GM10847 (cell line): ENCODE results near the gene LGR6.

Source experiments
- POLR2A ChIP-seq: IDR thresholded peaks from 2 replicates; pipeline ENCODE4 v1.6.1; 2011; ENCODE audit not compliant: insufficient read length; ENCODE audit errors: extremely low read depth

The LGR6 gene

DNA sequence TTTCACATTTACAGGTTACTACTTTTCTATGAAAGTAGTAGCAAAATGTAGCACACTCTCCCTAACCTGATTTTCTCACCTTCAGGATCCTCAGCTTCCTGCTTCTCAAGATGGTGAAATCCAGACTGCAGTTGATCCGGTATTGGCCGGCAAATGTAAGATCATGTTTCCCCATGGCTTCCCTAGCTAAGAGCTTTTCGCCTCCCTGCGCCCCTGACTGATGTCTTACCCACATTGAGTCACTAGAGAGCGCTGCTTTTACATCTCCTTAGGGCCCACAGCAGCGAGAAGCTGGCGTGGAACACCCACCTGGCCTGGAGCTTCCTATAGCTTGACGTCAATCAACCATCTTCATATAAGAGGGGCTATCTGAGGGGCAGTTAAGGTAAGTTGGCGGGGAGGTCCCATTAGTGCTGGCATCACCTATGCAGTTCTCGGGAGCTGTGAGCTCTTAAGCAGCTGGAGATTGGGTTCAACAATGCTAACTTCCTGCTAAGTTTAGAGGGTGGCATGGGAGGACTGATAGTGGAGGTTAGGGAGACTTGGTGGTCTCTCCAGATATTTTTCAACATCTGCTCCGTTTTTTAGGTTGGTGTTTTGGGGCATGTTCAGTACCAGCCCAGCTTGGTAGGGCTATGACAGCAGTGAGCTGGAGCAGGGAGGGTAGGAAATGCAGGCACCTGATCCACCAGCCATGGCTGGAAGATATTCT, 38.7 kb upstream of the LGR6 start:
- no peak for TF ChIP-seq POLR2A

DNA sequence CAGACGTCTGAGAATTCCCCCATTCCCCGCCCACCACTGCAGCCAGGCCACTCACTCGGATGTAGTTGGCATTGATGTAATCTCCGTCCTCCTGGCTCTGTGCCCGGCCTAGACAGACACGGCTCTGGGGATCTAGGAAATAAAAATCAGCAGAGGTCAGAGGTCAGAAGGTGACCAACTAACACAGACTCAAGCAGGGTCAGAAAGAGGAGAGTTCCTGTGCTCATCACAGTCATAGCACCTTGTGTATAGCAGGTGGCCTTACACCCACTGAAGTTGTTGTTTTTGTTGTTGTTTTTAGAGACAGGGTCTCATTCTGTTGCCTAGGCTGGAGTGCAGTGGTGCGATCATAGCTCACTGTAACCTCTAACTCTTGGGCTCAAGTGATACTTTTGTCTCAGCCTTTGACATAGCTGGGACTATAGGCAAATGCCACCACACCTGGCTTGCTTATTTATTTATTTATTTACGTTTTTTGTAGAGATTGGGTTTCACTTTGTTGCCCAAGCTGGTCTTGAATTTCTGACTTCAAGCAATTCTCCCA, 38.0 kb upstream of the LGR6 start:
- TF ChIP-seq POLR2A = no peak

DNA sequence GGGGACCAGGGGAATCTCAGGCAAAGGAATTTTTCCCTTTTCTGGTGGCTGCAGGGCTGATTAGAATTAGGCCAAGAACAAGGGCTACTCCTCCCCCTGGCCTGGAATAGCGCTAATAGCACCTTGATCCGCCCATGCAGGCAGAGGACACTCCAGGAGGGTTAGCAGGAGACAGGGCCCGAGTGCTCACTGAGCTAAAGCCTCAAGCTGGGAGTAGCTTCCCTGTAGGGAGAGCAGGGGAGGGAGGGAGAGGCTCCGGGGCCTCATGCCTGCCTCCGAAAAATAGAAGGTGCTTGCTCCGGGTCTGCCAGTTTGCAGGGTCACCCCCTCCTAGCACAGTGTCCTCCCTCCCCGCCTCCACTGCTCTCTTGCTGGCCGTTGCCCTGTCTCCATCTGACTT, 37.0 kb upstream of the LGR6 start:
- TF ChIP-seq POLR2A = no peak

DNA sequence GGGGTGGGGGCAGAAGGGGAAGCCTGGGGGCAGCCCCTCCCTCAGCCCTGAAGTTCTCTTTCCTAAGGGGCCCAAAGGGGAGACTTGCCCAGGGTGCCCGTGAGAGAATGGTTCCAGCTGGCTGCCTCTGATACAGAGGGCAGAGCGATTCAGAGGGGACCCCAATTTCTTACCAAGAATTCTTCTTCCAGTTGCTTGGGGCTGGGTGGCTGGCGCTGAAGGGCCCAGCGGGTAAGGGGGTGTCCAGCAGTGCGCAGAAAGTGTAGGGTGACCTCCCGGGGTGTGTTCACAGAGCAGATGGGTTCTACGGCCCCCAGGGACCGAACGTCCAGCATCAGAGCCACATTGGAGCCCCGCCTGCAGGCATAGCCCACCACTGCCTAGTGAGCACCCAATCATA, 35.7 kb upstream of the LGR6 start:
- no peak for TF ChIP-seq POLR2A

DNA sequence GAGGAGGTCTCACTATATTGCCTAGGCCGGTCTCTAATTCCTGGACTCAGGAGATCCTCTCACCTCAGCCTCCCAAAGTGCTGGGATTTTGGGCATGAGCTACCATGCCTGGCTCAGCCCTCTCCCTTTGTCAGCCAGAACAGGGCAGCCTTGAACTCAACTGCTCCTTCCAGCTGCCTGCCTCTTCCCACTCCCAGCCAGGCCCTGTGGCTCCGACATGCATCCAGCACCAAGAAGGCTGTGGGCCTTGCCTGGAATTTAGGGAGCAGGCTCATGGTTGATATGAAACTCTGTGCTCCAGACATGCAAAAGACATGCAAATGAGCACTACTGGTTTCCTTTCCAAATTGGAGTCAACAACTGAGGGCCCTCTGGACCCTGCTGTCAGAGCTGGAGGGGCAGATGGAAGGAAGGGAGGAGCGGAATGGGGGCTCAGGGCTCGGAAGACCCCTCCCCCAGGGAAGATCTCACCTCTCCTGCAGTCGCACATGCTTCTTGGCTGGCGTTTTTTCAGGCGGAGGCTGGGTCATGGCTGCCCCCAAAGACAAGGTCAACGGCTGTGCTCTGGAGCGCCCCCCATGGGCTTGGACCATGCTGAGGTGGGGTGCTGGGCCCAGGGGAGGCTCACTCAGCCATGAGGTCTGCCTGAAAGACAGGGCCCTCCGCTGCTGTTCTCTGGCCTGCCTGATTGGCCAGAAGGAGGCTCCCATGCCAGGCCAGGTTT, 34.6 kb upstream of the LGR6 start:
- TF ChIP-seq POLR2A = no peak

DNA sequence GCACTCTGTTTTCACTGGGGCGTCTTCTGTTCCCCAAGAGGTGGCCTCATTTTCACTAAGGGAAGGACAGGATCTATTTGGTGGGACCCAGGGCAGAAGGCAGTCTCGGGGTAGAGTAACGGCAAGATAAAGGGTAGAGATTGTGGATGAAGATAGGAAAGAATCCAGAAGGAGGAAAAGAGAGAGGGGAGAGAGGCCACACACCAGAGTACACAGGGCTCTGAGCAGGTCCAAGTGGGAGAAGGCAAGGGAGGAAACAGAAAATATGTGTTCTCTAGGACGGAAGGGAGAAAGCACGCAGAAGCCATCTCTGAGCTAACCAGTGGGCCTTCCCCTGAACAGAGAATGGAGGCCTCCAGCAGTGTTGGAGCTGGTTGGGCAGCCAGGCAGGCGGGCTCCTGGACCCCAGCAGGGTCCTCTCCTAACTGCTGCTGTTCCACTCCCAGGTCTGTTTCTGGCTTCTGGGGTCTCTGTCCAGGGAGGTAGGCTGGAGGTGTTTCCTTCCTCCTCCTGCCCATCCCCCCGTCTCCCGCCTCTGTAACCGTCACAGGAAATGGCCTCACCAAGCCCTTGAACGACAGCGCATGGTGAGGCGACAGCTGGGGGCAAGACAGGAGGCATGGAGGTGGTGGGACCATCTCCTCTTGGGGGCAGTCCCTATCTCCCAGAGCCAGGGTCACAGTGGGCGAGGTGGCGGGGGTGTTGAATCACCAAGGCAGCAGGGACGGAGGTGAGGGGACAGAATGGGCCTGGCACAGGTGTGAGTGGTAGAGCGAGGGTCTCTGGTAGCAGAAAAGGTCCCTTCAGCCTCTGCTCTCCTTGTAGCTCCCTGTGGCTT, 33.8 kb upstream of the LGR6 start:
- TF ChIP-seq POLR2A = peak; percentile 44

DNA sequence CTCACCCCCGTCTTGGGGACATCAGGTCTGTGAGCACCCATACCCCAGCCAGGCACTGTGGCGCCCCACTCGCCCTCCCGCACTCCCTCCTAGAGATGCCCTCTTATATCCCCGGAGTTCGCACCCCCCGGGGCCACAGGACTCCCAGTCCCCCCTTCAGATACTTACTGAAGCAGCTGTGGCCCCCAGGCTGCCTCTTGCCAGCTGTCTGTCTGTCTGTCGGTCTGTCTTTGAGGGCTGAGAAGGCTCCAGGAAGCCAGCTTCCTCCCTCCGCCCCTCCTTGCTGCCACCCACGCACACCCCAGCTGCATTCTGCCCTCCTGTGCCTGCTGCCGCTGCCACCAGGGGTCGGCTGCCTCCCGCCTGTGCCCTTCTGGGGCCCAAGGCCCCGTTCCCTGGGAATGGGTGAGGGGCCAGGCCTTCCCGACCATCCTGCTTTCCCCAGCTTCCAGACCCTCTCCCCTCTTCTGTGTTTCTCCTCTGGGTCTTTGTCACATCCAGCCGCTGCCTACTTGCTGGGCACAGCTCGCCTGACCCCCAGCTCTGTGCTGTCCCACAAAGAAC, 33.1 kb upstream of the LGR6 start, which contains the start of gene PTPN7:
PTPN7 (minus strand) TSS at position 226 of the 564 bp plus-strand sequence. CDS start 1,200 bp downstream, outside the sequence.
- peak; percentile 53 for TF ChIP-seq POLR2A

DNA sequence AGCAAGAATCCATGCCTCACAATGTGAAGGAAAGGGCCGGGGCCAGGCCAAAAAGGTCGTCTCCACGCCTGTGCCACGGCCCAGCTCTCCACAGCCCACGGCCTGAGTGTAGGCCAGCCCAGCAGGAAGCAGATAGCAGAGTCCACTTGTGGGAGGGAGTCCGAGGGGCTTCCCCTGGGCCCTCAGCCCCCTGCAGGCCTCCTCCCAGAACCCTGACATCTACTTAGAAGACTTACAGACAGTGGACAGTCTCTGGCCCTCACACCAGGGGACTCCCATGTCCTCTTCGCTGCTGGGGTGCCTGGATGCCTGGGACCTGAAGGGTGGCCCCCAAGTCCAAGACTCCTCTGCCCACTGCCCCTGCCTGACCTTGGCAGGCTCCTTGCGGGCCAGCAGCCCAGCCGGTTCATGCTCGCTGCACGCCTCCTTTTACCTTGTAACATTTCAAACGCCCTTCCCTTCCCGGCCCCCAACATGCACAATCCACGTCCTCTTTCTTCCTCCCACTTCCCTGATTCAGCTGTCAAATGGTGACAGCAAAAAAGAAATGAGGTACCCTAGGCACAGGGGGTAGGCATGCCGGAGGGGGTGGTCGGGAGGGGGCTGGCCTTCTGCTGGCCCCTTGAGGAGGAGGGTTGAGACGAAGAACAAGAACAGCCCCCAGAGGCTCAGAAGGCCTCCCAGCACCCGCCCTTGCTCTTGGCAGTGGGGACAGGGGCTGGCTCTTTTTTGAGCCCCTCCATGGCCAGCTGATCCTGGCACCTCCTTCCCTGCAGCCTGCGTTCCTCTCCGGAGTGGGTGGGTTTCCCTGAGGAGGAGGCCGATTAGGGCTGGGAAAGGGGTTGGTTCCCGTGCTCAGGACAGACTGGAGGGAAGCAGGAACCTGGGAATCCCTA, 32.2 kb upstream of the LGR6 start:
- TF ChIP-seq POLR2A = no peak

DNA sequence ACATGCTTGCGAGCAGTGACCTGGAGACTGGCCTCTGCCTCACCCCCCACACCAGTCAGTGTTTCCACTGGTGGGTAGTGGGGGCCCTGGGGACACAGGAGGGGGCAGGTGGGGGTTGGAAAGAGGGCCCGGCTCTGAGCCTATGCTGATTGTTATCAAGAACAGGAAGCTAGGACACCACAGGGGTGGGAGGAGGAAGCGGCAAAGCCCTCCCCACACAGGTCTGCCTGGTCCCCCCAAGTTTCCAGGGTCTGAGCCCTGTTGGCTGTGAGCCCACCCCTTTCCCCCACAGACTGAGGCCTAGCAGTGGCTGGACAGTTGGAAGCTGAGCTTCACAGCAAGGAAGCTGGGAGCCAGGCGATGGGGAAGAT, 31.6 kb upstream of the LGR6 start:
- no peak for TF ChIP-seq POLR2A

DNA sequence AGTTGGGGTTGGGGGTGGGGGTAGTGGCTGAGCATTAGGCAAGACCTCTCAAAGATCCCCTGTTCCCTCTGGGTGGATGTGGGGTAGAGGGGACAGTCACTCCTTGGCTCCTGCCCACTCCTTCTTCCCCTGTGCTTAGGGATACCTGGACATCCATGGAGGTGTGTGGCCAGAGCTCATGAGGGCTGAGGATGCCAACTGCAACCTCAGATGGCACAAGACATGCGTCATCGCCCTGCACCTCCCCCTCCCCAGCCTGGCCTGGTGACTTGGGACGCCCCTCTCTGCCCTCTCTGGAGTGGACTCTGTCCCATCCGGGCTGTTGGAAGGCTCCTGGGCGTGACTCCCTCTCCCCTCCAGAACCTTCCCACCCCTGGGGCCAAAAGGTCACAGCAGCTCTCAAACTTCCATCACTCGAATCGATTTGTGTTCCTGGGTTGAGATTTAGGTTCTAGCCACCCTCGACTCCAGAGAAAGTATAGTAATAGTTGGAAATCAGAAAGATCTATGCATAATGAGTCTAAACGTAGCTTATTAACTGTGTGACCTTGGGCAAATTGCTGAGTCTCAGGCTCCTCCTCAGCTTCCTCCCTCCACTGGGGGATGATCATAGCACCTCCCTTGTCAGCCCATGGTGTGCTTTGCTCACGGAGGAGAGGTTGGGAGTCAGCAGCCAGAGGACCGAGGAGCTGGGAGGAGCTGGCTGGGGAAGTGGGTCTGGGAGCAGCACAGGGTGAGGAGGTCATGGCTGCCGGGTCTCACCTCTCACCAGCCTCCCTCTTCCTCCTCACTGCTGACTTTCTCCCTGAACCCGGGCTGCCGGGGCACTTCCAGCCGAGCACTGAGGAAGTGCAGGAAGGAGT, 30.9 kb upstream of the LGR6 start:
- TF ChIP-seq POLR2A = no peak

DNA sequence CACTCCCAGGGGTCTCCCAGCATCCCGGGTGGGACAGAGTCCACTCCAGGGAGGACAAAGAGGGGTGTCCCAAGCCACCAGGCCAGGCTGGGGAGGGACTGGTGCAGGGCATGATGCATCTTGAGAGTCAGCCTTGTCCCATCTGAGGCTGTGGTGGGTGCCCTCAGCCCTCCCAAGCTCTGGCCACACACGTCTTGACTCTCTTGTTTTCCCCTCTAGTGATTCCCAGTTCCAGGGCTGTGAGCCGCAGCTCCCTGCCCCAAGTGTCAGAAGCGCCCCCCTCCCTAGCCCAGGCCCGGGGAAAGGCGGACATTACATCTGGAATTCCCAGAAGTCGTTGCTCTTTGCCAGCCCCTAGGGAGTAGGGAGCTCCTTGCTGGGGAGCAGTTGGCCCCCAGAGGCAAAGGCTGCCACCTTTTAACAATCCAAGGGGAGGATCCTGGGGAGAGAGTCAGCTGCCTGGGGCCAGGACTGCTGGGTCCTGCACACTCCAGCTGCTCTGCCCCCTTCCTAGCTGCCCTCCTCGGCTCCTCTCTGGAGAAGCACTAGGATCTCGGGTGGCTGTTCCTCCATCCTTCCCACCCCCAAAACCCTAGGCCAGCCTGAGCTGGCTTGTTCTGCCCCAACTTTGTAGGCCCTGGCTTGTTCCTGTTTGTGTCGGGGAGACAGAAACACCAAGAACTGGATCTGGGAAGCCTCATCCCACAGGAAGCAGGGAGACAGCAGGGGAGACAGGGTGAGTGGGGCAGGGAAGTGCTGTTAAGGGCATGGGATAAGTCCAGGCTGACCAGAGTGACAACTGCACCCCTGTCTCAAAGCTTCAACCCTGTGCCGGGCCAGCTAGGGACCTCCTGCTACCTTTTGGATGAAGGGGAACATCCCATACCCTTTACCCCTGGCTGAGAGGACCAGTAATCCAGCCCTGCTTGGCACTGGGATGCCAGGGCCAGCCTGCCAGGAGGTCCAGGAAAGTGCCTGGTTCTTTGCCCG, 30.0 kb upstream of the LGR6 start:
- no peak for TF ChIP-seq POLR2A
